ENCODE data around the gene PRSS3.
"Not testable (repeated sequence)": the region's sequence is repeated elsewhere in the genome, so short reads cannot be mapped to it uniquely, and the experiment has no call there.

GRCh38 chr9:33773135-33773534 lies 22.2 kb upstream of the PRSS3 start:
- TF ChIP-seq, protein P1, sequence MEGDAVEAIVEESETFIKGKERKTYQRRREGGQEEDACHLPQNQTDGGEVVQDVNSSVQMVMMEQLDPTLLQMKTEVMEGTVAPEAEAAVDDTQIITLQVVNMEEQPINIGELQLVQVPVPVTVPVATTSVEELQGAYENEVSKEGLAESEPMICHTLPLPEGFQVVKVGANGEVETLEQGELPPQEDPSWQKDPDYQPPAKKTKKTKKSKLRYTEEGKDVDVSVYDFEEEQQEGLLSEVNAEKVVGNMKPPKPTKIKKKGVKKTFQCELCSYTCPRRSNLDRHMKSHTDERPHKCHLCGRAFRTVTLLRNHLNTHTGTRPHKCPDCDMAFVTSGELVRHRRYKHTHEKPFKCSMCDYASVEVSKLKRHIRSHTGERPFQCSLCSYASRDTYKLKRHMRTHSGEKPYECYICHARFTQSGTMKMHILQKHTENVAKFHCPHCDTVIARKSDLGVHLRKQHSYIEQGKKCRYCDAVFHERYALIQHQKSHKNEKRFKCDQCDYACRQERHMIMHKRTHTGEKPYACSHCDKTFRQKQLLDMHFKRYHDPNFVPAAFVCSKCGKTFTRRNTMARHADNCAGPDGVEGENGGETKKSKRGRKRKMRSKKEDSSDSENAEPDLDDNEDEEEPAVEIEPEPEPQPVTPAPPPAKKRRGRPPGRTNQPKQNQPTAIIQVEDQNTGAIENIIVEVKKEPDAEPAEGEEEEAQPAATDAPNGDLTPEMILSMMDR (IDR thresholded peaks at IDR 0.05) = not testable (repeated sequence)
- TF ChIP-seq POLR2A (IDR thresholded peaks at IDR 0.05) = not testable (repeated sequence)
